ENCODE results near the gene ABCA10. TPM values are rescaled to one million over a fixed set of nuclear protein-coding genes. Genes with fewer than 3 reads are reported as not detected.
"Not testable (repeated sequence)": the region's sequence is repeated elsewhere in the genome, so short reads cannot be mapped to it uniquely, and the experiment has no call there.

Gene ABCA10
- total RNA-seq, 2 experiments from 2014 or later: 1.1 to 1.2 TPM

GRCh38 chr17:69175262-69175624 lies 53.4 kb downstream of the ABCA10 start:
- no peaks in the 10 kb centered on the region for H3K36me3 Mint-ChIP-seq (ENCODE audit: low read depth)
- CTCF ChIA-PET: no interaction called here
- DNase-seq: no peak
- POLR2A ChIA-PET: no interaction called here
- H3K27ac Mint-ChIP-seq: no peak overlapping the region
- no peaks in the 10 kb centered on the region for H3K27me3 Mint-ChIP-seq
- no peak overlapping the region for H3K4me3 Mint-ChIP-seq
- H3K4me1 Mint-ChIP-seq: no peaks in the 10 kb centered on the region
- no peaks in the 10 kb centered on the region for H3K9me3 Mint-ChIP-seq

DNA sequence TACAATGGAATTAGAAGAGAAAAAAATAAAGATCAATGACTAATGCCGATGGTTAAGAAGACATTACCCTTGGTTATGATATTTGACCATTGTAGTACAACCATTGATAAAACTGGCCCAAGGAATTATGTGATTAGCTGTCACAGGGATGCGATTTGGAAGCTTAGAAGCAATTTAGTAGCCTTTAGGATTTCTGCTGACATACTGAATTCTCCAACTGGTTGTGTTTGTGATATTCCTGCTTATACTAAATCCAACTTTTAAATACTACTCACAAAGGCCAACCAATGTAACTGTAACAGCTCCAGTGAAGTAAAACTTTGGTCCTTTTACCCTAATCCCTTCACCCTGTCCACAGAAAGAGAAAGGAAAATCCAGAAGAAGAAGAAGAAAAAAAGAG lies 55.5 kb downstream of the ABCA10 start:
- Mint-ChIP-seq H3K36me3 (ENCODE audit: low read depth) (no peaks in the 10 kb centered on the region), H3K27ac (no peak overlapping the region), H3K27me3 (no peaks in the 10 kb centered on the region), H3K4me1 (no peaks in the 10 kb centered on the region), H3K9me3 (no peaks in the 10 kb centered on the region), H3K4me3 (no peak overlapping the region)
- no peak for DNase-seq
- ChIA-PET CTCF (no interaction called here), POLR2A (no interaction called here)

- no peak overlapping the region for H3K27ac Mint-ChIP-seq
- CTCF ChIA-PET: no interaction called here
- no peak for DNase-seq
- no peaks in the 10 kb centered on the region for H3K4me1 Mint-ChIP-seq
- POLR2A ChIA-PET: no interaction called here
- no peak overlapping the region for H3K4me3 Mint-ChIP-seq
- H3K27me3 Mint-ChIP-seq: no peaks in the 10 kb centered on the region
- no peaks in the 10 kb centered on the region for H3K36me3 Mint-ChIP-seq (ENCODE audit: low read depth)
- H3K9me3 Mint-ChIP-seq: no peaks in the 10 kb centered on the region
Observed at GRCh38 chr17:69170377-69170776, 58.2 kb downstream of the ABCA10 start.

GRCh38 chr17:69168642-69169041 lies 60.0 kb downstream of the ABCA10 start:
- H3K9me3 Mint-ChIP-seq; CTCF ChIA-PET; H3K27ac Mint-ChIP-seq; H3K4me3 Mint-ChIP-seq; POLR2A ChIA-PET; H3K36me3 Mint-ChIP-seq (ENCODE audit: low read depth); H3K4me1 Mint-ChIP-seq; DNase-seq; H3K27me3 Mint-ChIP-seq: not testable (repeated sequence)

DNA sequence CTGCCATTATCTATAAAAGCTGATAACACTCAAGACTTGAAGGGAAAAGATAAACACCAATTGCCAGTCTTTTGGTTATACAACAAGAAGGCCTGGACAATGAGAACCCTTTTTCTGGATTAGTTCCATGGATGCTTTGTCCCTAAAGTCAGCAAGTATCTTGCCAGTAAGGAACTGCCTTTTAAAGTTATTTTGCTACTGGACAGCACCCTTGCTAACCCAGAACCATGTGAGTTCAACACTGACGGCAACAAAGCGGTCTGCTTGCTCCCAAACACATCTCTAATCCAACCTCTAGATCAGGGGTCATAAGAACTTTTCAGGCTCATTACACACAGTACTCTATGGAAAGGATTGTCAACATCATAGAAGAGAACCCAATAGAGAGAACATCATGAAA lies 61.7 kb downstream of the ABCA10 start:
- H3K4me3 Mint-ChIP-seq: no peak overlapping the region
- DNase-seq: no peak
- ChIA-PET POLR2A (no interaction called here), CTCF (no interaction called here)
- H3K27me3 Mint-ChIP-seq: no peaks in the 10 kb centered on the region
- no peak overlapping the region for H3K27ac Mint-ChIP-seq
- no peaks in the 10 kb centered on the region for H3K36me3 Mint-ChIP-seq (ENCODE audit: low read depth)
- no peaks in the 10 kb centered on the region for H3K9me3 Mint-ChIP-seq
- H3K4me1 Mint-ChIP-seq: no peaks in the 10 kb centered on the region

GRCh38 chr17:69164206-69164605 lies 64.4 kb downstream of the ABCA10 start:
- CTCF ChIA-PET: no interaction called here
- no peaks in the 10 kb centered on the region for H3K36me3 Mint-ChIP-seq (ENCODE audit: low read depth)
- H3K9me3 Mint-ChIP-seq: no peaks in the 10 kb centered on the region
- DNase-seq: no peak
- POLR2A ChIA-PET: no interaction called here
- H3K27me3 Mint-ChIP-seq: no peaks in the 10 kb centered on the region
- no peak overlapping the region for H3K4me3 Mint-ChIP-seq
- no peaks in the 10 kb centered on the region for H3K4me1 Mint-ChIP-seq
- H3K27ac Mint-ChIP-seq: no peak overlapping the region

DNA sequence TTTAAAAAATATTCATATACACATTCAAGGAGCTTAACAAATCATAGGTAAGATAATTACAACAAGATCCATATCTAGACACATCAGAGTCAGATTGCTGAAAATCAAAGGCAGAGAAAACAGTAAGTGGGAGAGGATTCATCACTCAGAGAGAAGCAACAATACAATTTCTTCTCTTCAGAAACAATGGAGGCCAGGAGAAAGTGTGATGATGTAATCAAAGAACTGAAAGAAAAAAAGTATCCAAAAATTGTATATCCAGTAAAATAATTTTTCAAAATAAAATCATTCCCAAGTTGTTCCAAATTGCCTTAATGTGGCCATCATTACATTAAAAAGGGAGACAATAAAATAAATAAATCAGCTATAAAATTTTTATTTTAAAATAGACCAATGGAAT lies 69.2 kb downstream of the ABCA10 start:
- Mint-ChIP-seq H3K4me3 (no peak overlapping the region), H3K9me3 (no peaks in the 10 kb centered on the region), H3K36me3 (ENCODE audit: low read depth) (no peaks in the 10 kb centered on the region), H3K4me1 (no peaks in the 10 kb centered on the region), H3K27me3 (no peaks in the 10 kb centered on the region), H3K27ac (no peak overlapping the region)
- ChIA-PET CTCF (no interaction called here), POLR2A (no interaction called here)
- DNase-seq: no peak

GRCh38 chr17:69154267-69154666 lies 74.4 kb downstream of the ABCA10 start:
- DNase-seq: no peak
- Mint-ChIP-seq H3K9me3 (no peaks in the 10 kb centered on the region), H3K4me1 (no peaks in the 10 kb centered on the region), H3K27ac (no peak overlapping the region), H3K36me3 (ENCODE audit: low read depth) (no peaks in the 10 kb centered on the region), H3K4me3 (no peak overlapping the region), H3K27me3 (no peaks in the 10 kb centered on the region)
- POLR2A ChIA-PET: no interaction called here
- CTCF ChIA-PET: no interaction called here

DNA sequence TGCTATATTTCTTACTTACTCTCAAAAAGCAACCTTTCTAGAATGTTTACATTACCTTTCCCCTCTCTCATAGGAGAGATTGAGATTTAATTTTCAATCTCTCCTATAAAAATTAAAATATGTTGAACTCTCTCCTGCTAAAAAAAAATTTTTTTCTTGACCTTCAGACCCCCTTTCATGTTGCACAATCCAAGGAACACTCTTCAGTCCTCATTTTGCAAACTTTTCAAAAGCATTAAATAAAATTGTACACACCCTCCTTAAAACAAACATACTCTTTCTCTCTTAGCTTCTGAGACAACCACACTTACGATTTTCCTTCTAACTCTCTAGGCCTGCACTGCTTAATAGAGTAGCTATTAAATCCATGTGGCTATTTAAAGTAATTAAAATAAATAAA lies 78.3 kb downstream of the ABCA10 start:
- H3K36me3 Mint-ChIP-seq (ENCODE audit: low read depth): no peaks in the 10 kb centered on the region
- no peak overlapping the region for H3K27ac Mint-ChIP-seq
- H3K4me1 Mint-ChIP-seq: no peaks in the 10 kb centered on the region
- no peak overlapping the region for H3K4me3 Mint-ChIP-seq
- H3K27me3 Mint-ChIP-seq: no peaks in the 10 kb centered on the region
- no peak for DNase-seq
- CTCF ChIA-PET: no interaction called here
- no peaks in the 10 kb centered on the region for H3K9me3 Mint-ChIP-seq
- POLR2A ChIA-PET: no interaction called here

DNA sequence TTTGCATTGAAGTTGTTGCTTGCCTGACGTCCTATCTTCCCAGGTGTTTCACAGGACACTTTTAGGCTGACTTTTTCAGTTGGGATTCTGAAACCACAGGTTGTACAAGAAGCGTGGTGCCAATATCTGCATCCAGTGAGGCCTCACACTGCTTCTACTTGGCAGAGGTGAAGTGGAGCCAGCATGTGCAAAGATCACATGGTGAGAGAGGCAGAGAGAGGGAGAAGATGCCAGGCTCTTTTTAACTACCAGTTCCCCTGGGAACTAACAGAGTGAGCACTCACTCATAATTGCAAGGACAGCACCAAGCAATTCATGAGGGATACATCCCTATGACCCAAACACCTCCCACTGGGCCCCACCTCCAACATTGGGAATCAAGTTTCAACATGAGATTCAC lies 81.2 kb downstream of the ABCA10 start:
- POLR2A ChIA-PET: no interaction called here
- Mint-ChIP-seq H3K4me3 (no peak overlapping the region), H3K27ac (no peak overlapping the region), H3K36me3 (ENCODE audit: low read depth) (no peaks in the 10 kb centered on the region), H3K4me1 (no peaks in the 10 kb centered on the region), H3K27me3 (no peaks in the 10 kb centered on the region), H3K9me3 (no peaks in the 10 kb centered on the region)
- DNase-seq: no peak
- CTCF ChIA-PET: no interaction called here

DNA sequence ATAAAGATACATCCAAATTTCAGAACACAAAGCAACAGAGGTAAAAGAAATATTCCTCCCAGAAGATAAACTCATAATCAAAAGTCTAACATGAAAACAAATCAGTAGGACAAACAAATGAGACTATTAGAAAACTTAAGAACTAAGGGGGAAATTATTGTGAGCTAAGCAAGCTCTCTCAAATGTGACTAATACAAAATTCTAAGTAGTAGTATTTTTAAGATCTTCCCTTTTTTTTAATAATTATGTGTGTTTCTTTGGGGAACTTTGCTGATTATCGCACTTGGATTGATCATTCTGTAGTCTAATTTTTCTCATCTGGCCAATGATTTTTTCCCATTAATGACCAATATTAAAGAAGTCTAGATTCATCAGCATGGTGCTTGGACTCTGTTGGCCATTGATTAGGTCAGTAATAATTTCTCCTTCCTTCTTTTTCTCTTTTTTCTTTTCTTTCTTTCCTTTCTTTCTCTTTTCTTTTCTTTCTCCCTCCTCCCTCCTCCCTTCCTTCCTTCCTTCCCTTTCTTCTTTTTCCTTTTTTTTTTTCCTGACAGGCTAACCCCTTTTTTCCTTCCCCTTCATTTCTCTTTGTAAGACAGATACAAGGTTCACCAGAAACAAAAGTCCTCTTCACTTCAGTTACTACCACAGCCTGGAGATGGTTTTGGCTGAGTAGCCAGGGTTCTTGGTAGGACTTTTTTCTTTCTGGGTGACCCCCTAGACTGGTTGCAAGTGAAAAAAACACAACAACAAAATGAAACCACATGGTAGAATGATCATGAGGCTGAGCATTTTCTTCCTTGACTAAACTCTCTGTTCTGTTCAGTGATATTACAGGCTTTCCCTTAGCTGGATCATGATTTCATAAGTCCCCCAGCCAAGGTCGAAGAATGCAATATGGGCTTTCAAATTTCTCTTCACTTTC lies 84.0 kb downstream of the ABCA10 start:
- H3K4me1 Mint-ChIP-seq: no peaks in the 10 kb centered on the region
- no peak overlapping the region for H3K4me3 Mint-ChIP-seq
- H3K9me3 Mint-ChIP-seq: no peaks in the 10 kb centered on the region
- no peak for DNase-seq
- H3K36me3 Mint-ChIP-seq (ENCODE audit: low read depth): no peaks in the 10 kb centered on the region
- CTCF ChIA-PET: no interaction called here
- POLR2A ChIA-PET: no interaction called here
- H3K27ac Mint-ChIP-seq: no peak overlapping the region
- H3K27me3 Mint-ChIP-seq: peaks cover 4% of the 10 kb centered on the region

GRCh38 chr17:69143683-69144231 lies 84.9 kb downstream of the ABCA10 start:
- ChIA-PET POLR2A (no interaction called here), CTCF (no interaction called here)
- Mint-ChIP-seq H3K4me1 (no peaks in the 10 kb centered on the region), H3K4me3 (no peak overlapping the region), H3K36me3 (ENCODE audit: low read depth) (no peaks in the 10 kb centered on the region), H3K27ac (no peak overlapping the region), H3K27me3 (peaks cover 4% of the 10 kb centered on the region), H3K9me3 (no peaks in the 10 kb centered on the region)
- no peak for DNase-seq

DNA sequence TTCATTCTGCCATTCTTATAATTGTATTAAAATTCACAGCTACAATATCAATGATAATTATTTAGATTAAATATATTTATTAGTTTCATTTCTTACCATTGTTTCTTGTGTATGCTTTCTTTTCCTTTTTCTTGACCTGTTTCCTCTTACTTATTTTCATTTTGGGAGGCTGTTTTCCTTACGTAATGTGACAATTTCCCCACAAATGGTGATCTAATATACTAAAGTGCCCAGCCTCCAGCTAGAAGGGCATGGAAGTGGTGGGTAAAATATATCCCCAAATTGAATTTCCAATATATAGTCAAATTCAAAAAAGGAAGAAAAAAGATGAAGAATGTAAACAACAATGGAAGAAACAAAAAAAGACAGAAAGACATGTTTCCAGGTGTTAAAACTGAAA lies 85.5 kb downstream of the ABCA10 start:
- DNase-seq: no peak
- POLR2A ChIA-PET: no interaction called here
- CTCF ChIA-PET: no interaction called here
- Mint-ChIP-seq H3K27me3 (peaks cover 4% of the 10 kb centered on the region), H3K4me1 (no peaks in the 10 kb centered on the region), H3K4me3 (no peak overlapping the region), H3K36me3 (ENCODE audit: low read depth) (no peaks in the 10 kb centered on the region), H3K27ac (no peak overlapping the region), H3K9me3 (no peaks in the 10 kb centered on the region)

GRCh38 chr17:69142175-69142802 lies 86.3 kb downstream of the ABCA10 start:
- no peak overlapping the region for H3K4me3 Mint-ChIP-seq
- DNase-seq: no peak
- no peaks in the 10 kb centered on the region for H3K4me1 Mint-ChIP-seq
- ChIA-PET CTCF (no interaction called here), POLR2A (no interaction called here)
- no peak overlapping the region for H3K27ac Mint-ChIP-seq
- H3K36me3 Mint-ChIP-seq (ENCODE audit: low read depth): no peaks in the 10 kb centered on the region
- no peaks in the 10 kb centered on the region for H3K9me3 Mint-ChIP-seq
- peaks cover 4% of the 10 kb centered on the region for H3K27me3 Mint-ChIP-seq
